K562 (cell line): ENCODE measurements around the gene NOTO.

Source experiments
- CREB1 ChIP-seq, 2 experiments: sonication (generic) in 1 of 2; formaldehyde crosslinking in 1 of 2; IDR thresholded peaks; 2 replicates each; pipeline versions ENCODE4 v1.6.1 to v1.8.0; 2012 to 2022; ENCODE audit warnings: inconsistent platforms in 1 of 2, mild to moderate bottlenecking in 1 of 2, missing genetic modification reagents in 1 of 2, moderate library complexity in 1 of 2
- ETS1 ChIP-seq: conservative IDR thresholded peaks from 2 replicates; pipeline ENCODE4 v1.6.1; 2011; ENCODE audit warnings: low read depth, mild to moderate bottlenecking, low read length; ENCODE audit not compliant: control insufficient read depth
- FOXK1 ChIP-seq: sonication (generic); formaldehyde crosslinking; IDR thresholded peaks from 2 replicates; pipeline ENCODE4 v1.8.0; 2022; ENCODE audit warnings: missing genetic modification reagents, mild to moderate bottlenecking, borderline replicate concordance
- IFI16 ChIP-seq: fragments of 250-450 bp; sonication (Bioruptor Pico); IDR thresholded peaks from 2 replicates; pipeline ENCODE4 v2.1.2; 2022; ENCODE audit warnings: mild to moderate bottlenecking, inconsistent platforms
- MAFK ChIP-seq: IDR thresholded peaks from 2 replicates; pipeline ENCODE4 v1.6.1; 2011; ENCODE audit warnings: low read length, improper control_type of control experiment
- PHF21A ChIP-seq: fragments of 450-650 bp; IDR thresholded peaks from 2 replicates; pipeline ENCODE4 v1.6.1; 2017; ENCODE audit warnings: low read depth, borderline replicate concordance
- POLR2AphosphoS5 ChIP-seq: IDR thresholded peaks from 2 replicates; pipeline ENCODE4 v1.6.1; 2011; ENCODE audit warnings: mild to moderate bottlenecking, low read depth, low read length, moderate library complexity; ENCODE audit not compliant: control insufficient read depth, insufficient read depth
- SMARCC2 ChIP-seq: fragments of 450-650 bp; IDR thresholded peaks from 2 replicates; pipeline ENCODE4 v1.6.1; 2017; ENCODE audit warnings: antibody characterized with exemption, moderate library complexity, mild to moderate bottlenecking, low read depth
- TF ChIP-seq, protein P1 (sequence below), 2 experiments: fragments of 450-650 bp in 1 of 2; sonication (generic) in 1 of 2; formaldehyde crosslinking in 1 of 2; IDR thresholded peaks; 2 replicates each; pipeline versions ENCODE4 v1.7.1 to v1.9.0; 2016 to 2022; ENCODE audit warnings: inconsistent platforms in 1 of 2, mild to moderate bottlenecking in 1 of 2, missing genetic modification reagents in 1 of 2

- no peak for TF ChIP-seq MAFK
- TF ChIP-seq POLR2AphosphoS5 = no peak
- no peak for TF ChIP-seq PHF21A
- TF ChIP-seq IFI16 (CRISPR knock-in tag) = no peak
- TF ChIP-seq ETS1 = no peak
- no peak for TF ChIP-seq FOXK1 (CRISPR knock-in tag)
- TF ChIP-seq, protein P1, sequence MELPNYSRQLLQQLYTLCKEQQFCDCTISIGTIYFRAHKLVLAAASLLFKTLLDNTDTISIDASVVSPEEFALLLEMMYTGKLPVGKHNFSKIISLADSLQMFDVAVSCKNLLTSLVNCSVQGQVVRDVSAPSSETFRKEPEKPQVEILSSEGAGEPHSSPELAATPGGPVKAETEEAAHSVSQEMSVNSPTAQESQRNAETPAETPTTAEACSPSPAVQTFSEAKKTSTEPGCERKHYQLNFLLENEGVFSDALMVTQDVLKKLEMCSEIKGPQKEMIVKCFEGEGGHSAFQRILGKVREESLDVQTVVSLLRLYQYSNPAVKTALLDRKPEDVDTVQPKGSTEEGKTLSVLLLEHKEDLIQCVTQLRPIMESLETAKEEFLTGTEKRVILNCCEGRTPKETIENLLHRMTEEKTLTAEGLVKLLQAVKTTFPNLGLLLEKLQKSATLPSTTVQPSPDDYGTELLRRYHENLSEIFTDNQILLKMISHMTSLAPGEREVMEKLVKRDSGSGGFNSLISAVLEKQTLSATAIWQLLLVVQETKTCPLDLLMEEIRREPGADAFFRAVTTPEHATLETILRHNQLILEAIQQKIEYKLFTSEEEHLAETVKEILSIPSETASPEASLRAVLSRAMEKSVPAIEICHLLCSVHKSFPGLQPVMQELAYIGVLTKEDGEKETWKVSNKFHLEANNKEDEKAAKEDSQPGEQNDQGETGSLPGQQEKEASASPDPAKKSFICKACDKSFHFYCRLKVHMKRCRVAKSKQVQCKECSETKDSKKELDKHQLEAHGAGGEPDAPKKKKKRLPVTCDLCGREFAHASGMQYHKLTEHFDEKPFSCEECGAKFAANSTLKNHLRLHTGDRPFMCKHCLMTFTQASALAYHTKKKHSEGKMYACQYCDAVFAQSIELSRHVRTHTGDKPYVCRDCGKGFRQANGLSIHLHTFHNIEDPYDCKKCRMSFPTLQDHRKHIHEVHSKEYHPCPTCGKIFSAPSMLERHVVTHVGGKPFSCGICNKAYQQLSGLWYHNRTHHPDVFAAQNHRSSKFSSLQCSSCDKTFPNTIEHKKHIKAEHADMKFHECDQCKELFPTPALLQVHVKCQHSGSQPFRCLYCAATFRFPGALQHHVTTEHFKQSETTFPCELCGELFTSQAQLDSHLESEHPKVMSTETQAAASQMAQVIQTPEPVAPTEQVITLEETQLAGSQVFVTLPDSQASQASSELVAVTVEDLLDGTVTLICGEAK (IDR thresholded peaks at IDR 0.05) = no peak
- TF ChIP-seq, protein P1 (CRISPR knock-in tag; IDR thresholded peaks at IDR 0.05) = no peak
- TF ChIP-seq SMARCC2 = no peak
- no peak for TF ChIP-seq CREB1 (IDR thresholded peaks at IDR 0.05)
- TF ChIP-seq CREB1 (CRISPR knock-in tag; IDR thresholded peaks at IDR 0.05) = no peak
Measured at GRCh38 chr2:73256618-73256922, 54.2 kb downstream of the NOTO start.
